HG03066 (cell line): ENCODE data around the gene KRT17.
"Not testable (repeated sequence)": the region's sequence is repeated elsewhere in the genome, so short reads cannot be mapped to it uniquely, and the experiment has no call there.

Source experiments
- ATAC-seq: cut with Tn5 transposase; IDR thresholded peaks from one replicate; pipeline ENCODE4 v1.9.1; 2021; ENCODE audit warnings: low read depth; ENCODE audit not compliant: unreplicated experiment

The KRT17 gene

GRCh38 chr17:41579484-41580243 is 44.7 kb downstream of the KRT17 start:
- ATAC-seq = no peak

GRCh38 chr17:41578971-41579370 is 45.4 kb downstream of the KRT17 start:
- no peak for ATAC-seq

GRCh38 chr17:41578538-41578937 is 45.8 kb downstream of the KRT17 start:
- ATAC-seq = no peak

GRCh38 chr17:41576740-41577139 is 47.6 kb downstream of the KRT17 start:
- not testable (repeated sequence) for ATAC-seq

- no peak for ATAC-seq
Measured at GRCh38 chr17:41575336-41575735, 49.0 kb downstream of the KRT17 start.

GRCh38 chr17:41571561-41572434 is 52.6 kb downstream of the KRT17 start, which contains the start of gene KRT9:
KRT9 (minus strand) TSS chr17:41572059; CDS start chr17:41571992, 67 bp downstream.
- no peak for ATAC-seq
